Stimulated activated CD4-positive, alpha-beta T cell treated with anti-CD3 and anti-CD28 coated beads, Interleukin-4, amount 100 ng/mL, for 1 hour (primary cell): ENCODE data around the gene PKHD1.

Experiments used
- DNase-seq: peaks from one replicate; pipeline ENCODE4 v3.0.0-alpha.2; 2020

Gene PKHD1

DNA sequence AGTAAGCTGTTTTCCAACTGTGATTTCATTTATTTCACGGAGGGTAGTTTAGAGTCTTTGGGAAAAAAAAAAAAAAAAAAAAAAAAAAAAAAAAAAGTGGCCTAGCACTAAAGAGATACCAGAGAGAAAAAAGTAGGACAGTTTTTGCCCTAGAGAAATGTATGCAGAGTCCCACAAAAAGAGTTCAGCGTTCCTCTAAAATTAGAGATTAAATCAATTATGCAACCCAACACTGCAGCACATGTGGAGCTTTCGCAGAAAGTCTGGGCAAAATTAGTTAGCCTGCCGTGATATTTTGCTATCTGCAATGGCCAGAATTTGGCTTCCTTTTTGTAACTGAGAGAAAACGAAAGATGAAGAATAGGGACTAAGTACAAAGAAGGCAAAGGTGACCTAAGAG is 309.8 kb downstream of the PKHD1 start:
- DNase-seq = no peak

DNA sequence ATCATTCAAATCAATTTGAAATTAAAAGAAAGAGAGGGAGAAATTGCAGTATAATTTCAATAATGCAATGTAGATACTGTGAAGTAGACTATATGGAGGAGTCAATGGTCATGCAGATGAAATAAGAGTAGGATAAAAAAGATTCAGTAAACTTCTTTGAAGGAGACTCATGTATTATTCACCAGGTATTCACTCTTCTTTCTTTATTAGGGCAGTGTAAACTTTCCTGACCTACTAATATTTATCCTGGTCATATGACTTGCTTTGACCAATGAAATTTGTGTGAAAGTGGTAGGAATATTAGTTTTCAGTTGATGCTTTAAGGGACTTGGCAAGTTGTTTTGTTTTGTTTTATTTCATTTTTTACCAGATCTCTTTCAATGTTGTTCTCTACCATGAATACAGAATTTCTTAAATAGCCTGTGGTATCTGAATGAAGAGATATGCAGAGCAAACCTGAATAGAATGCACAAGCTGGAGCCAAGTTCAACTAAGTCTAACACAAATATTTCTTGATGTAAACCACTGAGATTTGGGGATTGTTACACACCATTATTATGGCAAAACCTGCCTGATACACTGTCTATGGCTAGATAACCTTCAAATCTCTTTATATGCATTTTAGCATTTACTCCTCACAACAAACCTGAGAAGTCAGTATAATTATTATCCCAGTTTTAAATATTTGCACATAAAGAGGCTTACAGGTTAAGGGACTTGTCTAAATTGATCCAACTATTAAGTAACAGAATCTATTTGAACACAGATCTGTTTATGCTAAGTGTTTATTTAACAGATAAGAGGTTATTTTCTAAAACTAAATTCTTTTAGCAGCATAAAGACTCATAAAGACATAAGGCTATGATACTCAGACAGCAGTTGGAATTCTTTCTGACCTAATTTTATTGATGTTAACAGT is 311.2 kb downstream of the PKHD1 start:
- no peak for DNase-seq

DNA sequence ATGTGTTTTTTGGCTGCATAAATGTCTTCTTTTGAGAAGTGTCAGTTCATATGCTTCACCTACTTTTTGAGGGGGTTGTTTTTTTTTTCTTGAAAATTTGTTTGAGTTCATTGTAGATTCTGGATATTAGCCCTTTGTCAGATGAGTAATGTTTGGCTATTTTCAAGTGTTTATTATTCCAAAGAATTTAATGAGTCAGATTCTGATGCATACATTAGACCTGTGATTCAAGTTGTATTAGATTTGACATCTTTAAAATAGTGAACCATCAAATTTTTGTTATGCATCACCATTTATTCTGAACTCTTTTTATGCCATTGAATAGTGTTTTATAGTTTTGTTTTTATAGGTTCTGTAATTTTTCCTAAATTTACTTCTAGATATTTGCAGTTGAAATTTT is 319.3 kb downstream of the PKHD1 start:
- DNase-seq = no peak

DNA sequence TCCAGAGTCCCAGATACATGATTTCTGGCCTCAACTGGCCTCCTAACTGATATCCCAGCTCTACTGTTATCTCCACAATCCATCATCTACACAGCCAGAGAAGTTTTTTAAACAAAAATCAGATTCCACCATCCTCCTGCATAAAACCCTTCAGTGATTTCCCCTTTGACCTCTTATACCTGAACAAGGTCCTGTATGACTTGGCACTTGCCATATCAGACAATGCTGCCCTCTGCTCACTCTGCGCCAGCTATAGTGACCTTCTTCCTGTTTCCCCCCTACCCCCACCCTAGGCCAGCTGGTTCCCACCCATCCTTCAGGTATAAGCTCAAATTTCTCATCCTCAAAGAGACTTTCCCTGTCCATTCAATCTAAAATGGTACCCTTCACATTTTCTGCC is 322.2 kb downstream of the PKHD1 start:
- DNase-seq = no peak

DNA sequence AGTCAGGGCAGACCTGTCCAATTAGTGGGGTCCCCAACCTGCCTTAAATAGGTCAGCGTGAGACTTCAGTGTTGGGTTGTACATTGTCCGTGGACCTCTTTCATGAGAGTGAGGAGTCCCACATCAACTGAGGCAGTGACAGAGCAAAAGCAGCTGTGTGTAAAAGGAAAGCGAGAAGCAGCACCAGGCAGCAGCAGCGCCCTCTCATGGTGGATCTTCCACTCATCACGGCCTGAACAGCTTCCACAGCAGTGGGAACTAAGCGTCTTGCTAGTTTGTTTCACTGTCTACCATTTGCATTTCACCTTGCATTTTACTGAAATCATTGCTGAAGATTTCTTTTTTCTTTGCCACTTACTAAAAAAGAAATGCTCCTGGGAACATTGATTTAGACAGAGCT is 333.8 kb downstream of the PKHD1 start:
- DNase-seq = no peak

DNA sequence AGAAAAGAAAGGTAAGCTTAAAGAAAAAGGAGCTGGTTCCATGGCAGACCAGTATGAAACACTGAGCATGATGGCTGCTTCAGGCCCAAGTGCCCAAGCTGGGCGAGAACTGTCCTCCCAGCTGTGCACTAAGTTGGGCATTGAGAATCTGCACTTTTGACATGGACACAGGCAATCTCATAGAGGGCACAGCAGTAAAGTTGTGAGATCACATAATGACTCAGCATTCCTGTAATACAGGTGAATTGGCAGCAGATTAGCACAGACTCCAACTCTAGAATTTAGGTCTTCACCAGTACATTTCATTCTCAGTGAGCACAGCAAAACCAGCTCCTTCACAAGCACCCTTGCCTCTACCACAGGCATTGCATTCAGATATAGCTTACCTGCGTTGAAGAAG is 343.4 kb downstream of the PKHD1 start:
- no peak for DNase-seq

DNA sequence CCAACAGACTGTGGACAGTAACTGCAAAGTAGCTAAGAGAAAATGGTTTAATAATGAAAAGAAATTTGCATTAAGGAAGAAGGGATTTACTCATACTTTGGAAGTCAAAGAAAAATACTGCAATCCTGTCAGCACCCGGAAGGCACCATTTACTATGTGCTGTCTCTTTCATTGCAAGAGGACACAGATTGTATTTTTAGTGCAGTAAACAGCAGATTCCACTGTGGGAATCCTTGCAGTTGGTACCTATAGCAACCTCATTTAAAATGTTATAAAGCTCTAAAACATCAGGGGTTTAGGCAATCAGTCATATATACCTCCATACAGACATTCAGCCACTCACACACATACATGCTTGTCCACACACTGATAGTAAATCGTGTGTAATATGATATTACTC is 346.8 kb downstream of the PKHD1 start:
- no peak for DNase-seq

DNA sequence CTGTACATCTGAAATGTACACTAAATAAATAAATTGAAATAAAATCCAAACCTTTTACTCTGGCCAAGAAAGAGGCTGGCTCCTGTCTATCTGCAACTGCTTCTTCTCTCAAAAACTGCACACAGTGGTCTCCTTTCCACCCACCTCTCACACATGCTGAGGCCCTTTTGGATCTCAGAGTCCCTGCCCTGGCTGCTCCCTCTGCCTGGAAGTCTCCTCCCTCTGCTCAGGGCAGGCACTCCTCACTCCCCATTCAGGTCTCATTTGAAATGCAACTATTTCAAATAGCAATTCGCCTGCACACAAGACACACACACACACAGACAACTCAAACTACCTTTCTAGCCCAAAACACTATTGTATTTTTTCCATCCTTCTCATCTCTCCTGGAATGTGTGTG is 348.8 kb downstream of the PKHD1 start:
- DNase-seq = no peak

DNA sequence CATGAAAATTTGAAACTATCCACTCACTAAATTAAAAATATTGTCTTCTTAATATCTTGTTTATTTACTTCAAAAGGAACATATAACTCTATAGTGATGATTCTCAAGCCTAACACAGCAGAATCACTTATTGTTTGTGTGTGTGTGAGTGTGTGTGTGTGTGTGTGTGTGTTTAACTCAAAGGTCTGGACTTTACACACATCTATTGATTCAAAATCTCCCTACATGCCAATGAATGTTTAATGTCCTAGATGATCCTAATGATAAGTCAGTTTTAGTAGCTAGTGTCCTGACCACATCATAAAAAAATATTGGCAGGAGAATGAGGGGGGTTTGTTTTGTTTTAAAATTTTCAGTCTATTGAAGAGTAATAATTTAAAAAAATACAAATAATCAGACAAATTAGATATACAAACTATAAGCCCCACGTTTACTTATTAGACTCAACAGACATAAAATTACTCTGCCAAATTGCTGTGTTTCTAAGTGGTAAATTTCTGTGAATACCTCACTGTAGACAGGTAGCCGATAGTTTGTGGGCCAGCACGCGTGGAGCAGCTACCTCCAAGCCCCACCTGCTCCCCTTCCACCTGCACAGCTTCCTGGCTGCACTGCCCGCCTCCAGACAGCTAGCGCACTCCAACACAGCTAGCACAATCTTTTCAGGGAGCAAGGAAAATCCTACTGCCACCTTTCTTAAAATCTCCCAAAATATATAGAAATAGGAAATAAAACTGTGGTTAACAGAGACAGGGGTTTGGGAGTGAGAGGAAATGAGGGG is 349.6 kb downstream of the PKHD1 start:
- DNase-seq = no peak

DNA sequence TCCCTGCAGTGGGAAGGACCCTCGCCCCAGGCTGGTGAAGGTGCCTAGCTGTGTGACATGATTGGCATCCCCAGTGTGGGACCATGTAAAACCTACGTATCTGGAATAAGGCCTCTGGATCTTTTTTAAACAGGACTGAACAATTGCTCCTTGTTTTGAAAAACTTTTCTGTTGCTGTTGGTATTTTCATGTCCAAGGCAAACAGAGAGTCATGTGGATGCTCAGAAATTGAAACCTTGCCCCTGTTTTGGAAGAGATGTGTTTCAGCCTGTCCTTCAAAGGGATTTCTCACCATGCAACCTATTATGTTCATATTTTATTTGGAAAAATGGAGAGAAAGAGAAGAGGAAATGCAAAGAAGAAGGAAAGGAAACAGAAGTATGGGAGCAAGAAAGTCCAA is 362.3 kb downstream of the PKHD1 start:
- DNase-seq = no peak

DNA sequence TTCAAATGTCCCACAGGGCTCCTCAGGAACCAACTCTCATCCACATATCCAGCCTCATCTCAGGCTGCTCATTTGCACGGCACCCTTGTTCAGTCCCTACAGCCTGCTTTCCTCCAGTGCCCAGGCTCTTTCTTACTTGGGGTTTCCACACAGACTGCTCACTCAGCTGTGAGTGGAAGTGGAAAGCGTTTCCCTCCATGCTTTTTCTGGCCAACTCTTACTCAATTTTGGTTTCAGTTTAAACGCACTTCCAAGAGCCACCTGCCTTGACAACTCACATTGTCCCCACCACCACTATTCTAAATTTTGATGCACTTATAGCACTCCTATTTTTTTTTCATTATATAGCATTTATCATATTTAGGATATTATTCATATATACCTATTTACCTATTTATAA is 367.1 kb downstream of the PKHD1 start:
- DNase-seq = no peak

DNA sequence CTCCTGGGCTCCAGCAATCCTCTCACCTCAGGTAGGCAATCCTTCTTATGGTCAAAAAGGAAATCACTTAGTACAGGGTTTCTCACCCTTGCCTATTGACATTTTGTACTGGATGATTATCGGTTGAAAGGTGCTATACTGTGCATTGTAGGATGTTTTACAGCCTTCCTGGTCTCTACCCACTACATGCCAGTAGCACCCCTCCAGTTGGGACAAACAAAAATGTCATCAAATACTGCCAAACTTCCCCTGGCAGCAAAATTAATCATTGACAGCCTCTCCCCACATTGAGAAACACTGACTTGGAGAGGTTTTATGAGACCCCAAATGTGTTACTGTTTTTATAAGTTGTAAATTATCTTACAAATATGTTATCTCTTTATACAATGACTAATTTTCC is 368.1 kb downstream of the PKHD1 start:
- no peak for DNase-seq

DNA sequence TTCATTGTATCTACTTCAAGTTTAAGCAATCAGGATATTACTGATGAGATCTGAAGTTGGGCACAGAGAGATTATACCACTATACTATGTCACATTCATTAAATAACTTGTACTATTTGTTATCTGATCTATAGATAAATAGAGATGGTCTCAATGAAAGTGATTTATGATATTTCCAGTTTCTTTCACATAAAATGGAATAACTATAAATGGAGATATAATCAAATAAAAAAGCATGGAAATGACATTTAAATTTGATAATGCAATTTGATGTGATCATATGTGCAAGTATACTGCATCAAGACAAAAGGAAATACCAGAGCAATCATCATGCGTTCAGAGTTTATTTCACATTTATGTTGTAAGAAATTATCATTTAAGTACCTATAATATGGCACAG is 368.9 kb downstream of the PKHD1 start:
- DNase-seq = no peak

DNA sequence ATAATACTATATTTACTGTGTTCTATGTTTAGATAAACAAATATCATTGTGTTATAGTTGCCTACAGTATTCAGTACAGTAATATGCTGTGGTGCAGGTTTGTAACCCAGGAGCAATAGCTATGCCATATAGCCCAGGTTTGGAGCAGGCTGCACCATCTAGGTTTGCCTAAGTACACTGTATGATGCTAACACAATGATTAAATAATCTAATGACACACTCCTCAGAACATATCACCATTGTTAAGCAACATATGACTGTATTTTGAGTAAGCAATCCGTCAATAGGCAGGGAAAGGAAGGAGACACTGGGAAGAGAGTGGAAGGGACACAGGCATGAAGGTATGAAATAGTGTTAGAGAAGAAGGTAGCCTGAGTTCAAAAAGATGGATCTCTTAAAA is 369.9 kb downstream of the PKHD1 start:
- DNase-seq = no peak

DNA sequence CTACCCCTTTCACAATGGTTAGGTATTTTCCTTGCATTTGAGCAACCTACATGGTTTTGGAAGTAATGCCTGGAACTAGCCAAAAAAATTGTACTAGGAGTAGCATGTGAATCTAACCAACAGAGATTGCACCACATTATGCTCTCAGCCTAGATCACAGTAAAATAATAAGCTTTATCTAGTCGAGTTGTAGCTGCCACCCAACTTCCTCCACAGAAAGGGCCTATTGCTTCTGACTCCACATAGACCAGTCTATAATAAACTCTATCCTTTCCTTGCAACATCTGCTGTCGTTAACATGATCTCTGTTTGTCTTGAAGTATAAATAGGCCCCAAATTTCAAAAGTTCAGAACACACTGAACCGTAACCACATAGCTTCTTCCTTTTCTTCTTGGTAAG is 375.5 kb downstream of the PKHD1 start:
- DNase-seq = no peak

DNA sequence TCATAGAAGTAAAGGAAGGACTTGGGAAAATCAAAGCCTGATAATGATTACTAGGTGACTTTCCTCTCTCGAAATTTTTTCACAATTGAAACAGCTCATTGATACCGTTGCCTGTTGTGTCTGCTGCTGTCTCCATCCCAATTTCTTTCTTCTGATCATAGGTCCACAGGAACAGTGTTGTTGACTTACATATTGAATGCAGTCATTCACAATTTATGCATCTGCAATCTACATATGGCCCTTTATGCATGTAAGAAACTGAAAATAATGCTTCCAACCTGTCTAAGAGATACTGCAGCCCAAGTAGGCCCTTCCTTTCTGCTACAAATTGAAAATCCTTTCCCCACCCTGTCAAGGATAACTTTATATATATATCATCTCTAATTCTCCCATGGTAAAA is 381.3 kb downstream of the PKHD1 start:
- DNase-seq = no peak

DNA sequence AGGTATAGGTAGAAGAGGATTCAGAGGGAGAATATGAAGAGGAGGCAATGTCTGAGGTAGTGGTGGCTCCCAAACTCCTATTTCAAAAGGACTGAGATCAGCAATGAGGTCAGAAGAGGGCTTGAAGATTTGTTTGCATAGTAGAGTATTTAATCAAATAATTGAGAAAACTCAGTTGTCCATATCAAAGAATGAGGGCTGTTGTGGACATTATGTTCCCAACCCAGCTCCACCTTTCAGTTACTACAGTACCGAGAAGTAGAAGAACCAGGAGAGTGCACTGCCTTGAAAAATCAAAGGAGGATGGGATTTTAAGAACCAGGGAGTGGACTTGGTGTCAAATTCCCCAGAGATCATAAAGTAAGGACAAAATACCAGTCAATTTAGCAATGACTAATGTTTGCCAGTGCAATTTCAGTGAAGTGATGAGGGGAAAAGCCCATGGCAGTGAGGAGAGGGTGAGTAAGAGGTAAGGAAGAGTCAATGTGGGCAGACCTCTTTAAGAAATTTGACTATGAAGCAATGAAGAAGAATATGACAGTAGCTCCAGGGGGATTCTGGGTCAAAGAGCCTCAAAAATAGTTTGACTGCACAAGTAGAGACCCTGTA is 382.4 kb downstream of the PKHD1 start:
- no peak for DNase-seq

DNA sequence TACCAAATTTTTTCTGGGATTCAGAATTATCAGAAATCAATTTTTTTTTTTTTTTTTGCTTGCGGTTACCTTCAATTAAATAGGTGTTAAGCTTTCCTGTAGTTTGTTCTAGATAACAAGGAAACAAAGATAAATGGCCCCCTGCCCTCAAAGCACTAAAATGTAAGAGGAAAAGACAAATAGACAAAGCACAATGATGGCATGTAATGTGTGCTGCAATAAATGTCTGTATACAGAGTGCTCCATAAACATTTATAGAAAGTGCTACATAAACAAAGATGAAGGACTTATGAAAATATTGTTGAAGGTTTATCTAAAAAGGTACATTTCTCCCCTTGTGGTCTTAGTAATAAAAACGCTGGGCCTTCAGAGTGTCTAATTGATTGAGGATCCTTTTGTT is 384.6 kb downstream of the PKHD1 start:
- no peak for DNase-seq

DNA sequence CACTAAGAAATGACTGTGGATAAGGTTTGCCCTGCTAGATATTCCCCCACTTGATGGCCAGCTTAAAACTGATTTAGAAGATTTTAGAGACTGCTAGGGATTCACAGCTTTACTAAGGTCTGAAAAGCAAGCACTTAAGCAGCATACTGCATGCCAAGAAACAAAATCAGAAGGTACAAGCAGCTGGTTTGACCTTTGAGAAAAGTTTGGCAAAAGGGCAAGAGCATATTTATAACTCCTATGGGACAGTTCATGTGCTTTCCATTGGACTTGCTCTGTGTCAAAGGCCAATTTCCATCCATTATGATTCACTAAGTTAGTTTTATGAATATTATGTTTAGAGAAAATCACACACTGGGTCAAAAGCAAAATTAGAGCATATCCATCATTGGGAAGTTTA is 402.8 kb downstream of the PKHD1 start:
- DNase-seq = no peak

DNA sequence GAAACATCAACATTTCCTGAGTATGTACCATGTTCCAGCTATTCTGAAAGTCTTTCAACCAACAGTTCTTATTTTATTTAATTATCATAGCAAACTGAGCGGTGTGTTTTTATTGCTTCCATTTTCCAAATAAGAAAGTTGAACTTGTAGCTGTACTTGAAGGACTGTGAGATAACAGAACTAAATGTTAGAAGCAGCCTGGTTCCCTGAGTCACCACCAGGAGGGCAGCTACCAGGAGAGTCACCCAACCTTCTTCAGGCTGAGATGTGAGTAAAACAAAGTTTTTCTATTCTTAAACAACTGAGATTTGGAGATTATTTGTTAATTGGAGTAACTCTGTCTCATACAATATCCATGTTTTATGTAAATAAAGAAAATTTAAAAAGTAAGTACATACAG is 403.4 kb downstream of the PKHD1 start:
- no peak for DNase-seq

DNA sequence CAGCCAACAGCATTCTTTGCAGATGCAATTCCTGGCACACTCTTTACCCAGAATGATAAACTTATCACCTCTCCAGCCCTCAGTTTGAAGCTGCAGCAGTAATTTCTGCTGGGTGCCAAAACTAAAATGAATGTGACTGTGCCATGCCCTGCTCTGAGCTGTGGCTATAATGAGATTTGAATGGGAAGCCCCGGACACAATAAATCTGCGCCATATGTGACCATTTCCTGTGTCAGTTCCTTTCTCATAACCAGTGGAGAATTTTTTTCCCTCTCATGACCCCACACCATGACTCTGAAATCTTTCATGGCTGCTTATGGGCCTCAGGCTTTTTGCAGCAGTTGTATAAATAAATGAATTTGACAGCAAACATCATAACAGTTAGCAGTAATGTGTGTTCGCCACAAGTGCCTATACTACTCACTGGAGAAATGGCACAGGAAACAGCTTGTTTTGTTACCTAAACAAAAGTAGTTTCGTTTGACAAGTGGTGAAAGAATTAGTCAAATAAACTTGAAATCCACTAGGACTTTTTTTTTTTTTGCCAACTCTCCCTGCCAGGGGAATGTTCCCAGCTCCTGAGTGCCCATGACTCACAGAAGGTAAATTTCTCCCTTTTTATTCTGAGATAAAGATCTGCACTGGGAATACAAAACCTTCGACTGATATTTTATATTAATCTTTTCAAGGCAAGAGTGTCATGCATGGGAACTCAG is 408.4 kb downstream of the PKHD1 start:
- no peak for DNase-seq

DNA sequence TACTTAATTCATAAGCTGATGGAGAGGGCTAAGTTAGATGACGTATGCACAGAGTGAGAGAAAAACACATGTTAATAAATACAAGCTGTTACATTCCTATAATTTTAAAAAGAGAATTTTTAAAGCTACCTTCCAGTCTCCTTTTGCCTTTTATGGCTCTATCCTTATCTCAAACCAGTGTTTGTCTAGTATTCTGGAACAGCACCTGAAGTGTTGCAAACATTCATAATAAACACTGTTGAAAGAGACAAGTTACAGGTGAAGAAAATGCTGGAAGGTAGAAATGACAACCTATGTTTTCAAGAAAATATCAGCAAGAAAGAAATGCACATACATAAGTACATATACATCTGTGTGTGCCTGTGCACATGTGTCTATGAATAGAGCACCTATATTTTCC is 409.1 kb downstream of the PKHD1 start:
- no peak for DNase-seq

DNA sequence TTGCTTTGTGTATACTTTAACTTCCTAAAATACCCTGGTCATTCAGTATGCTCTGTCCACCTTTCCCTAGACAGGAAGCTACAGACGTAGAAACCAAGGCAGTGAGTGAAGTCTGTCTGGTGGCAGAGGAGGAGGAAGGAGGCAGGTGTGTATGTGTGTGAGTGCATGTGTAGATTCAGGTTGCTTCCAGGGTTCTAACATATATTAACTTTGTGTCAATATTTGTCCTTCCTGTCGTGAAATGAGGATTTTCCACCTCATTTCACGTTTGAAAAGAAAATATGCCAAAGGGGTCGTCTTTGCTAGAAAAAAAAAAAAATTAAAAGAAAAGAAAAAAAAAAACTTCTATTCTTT is 411.5 kb downstream of the PKHD1 start:
- no peak for DNase-seq
